SH-SY5Y (cell line): Measurements from ENCODE around the gene ZNF778.

Source experiments
- GATA2 ChIP-seq: IDR thresholded peaks from 2 replicates; pipeline ENCODE4 v1.6.1; 2011; ENCODE audit warnings: mild to moderate bottlenecking, low read depth, low read length
- GATA3 ChIP-seq: IDR thresholded peaks from 2 replicates; pipeline ENCODE4 v1.6.1; 2011; ENCODE audit warnings: low read depth, mild to moderate bottlenecking, low read length, moderate library complexity

- TF ChIP-seq GATA2 (no peak), GATA3 (no peak)
Observed at GRCh38 chr16:89189358-89190025, 28.0 kb upstream of the ZNF778 start.
